Measurements from ENCODE around the gene RASAL2. TPM values are rescaled to one million over a fixed set of nuclear protein-coding genes. Genes with fewer than 3 reads are reported as not detected.
"Not testable (repeated sequence)": the region's sequence is repeated elsewhere in the genome, so short reads cannot be mapped to it uniquely, and the experiment has no call there.

Gene RASAL2
- total RNA-seq, 2 experiments from 2014 or later, result not detected

DNA sequence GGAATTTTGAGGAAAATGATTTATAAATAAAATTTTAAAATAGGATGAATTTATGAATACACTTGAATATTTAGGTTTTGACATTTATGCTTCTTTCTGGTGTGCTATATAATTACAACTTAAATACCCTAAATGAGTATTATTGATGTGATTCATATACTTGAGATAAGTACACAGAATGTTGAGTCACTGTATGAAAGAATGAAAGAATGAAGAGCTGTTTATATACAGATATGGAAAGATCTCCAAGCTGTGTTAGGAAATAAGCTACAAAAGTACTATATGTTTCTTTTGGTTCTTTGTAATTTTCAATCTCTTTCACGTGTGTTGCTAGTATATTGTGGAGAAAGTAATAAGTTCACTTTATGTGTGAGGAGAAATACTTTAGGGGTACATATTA, 147.2 kb downstream of the RASAL2 start:
- H3K4me3 Mint-ChIP-seq, result no peak overlapping the region
- ATAC-seq (no peak), DNase-seq (no peak)
- ChIA-PET CTCF (interaction anchor here (1.0 kb wide), 1 partner anchor 11 kb away, joined by 3 read pairs; no protein-coding TSS in a partner anchor), POLR2A (no interaction called here)
- H3K36me3 Mint-ChIP-seq (ENCODE audit: low read depth), result no peaks in the 10 kb centered on the region
- H3K4me1 Mint-ChIP-seq (ENCODE audit: low read depth), result no peaks in the 10 kb centered on the region
- no peaks in the 10 kb centered on the region for H3K9me3 Mint-ChIP-seq
- intact Hi-C loops (cut with micrococcal nuclease), result no loop called here
- H3K27me3 Mint-ChIP-seq, result no peaks in the 10 kb centered on the region
- H3K27ac Mint-ChIP-seq, result no peak overlapping the region
- no peak for TF ChIP-seq CTCF (IDR thresholded peaks at IDR 0.05)

GRCh38 chr1:178241837-178242236, 147.9 kb downstream of the RASAL2 start:
- TF ChIP-seq CTCF (IDR thresholded peaks at IDR 0.05), result no peak
- H3K4me1 Mint-ChIP-seq (ENCODE audit: low read depth), result no peaks in the 10 kb centered on the region
- H3K9me3 Mint-ChIP-seq, result no peaks in the 10 kb centered on the region
- H3K36me3 Mint-ChIP-seq (ENCODE audit: low read depth), result no peaks in the 10 kb centered on the region
- ChIA-PET POLR2A (no interaction called here), CTCF (interaction anchor here (1.0 kb wide), 1 partner anchor 11 kb away, joined by 3 read pairs; no protein-coding TSS in a partner anchor)
- ATAC-seq (no peak), DNase-seq (no peak)
- H3K27me3 Mint-ChIP-seq, result no peaks in the 10 kb centered on the region
- H3K4me3 Mint-ChIP-seq, result no peak overlapping the region
- intact Hi-C loops (cut with micrococcal nuclease), result no loop called here
- H3K27ac Mint-ChIP-seq, result no peak overlapping the region

DNA sequence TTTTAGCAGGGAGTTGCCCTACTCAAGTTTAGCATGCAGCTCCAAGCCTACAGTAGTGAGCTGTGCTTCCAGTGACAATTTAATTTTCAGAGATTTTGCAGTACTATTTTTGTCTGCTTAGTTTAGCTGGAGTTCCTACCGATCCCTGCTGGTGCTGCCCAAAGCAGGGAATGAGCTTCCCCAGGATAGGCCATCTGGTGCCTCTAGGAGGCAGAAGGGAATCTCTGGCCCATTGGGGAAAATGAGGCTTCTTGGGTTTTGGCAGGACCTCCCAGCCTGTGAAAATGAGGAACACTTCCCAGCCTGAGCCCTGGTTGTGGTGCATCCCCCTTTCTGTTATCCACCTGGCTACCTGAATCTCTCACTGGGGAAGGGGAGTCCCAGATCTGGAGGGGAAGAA, 149.2 kb downstream of the RASAL2 start:
- ChIA-PET CTCF (no interaction called here), POLR2A (no interaction called here)
- no peak for TF ChIP-seq CTCF (IDR thresholded peaks at IDR 0.05)
- peaks cover 8% of the 10 kb centered on the region for H3K9me3 Mint-ChIP-seq
- intact Hi-C loops (cut with micrococcal nuclease), result no loop called here
- H3K36me3 Mint-ChIP-seq (ENCODE audit: low read depth), result no peaks in the 10 kb centered on the region
- no peaks in the 10 kb centered on the region for H3K4me1 Mint-ChIP-seq (ENCODE audit: low read depth)
- no peak overlapping the region for H3K27ac Mint-ChIP-seq
- H3K27me3 Mint-ChIP-seq, result peaks cover 1% of the 10 kb centered on the region
- no peak for DNase-seq
- ATAC-seq, result no peak
- no peak overlapping the region for H3K4me3 Mint-ChIP-seq

GRCh38 chr1:178243890-178244289, 150.0 kb downstream of the RASAL2 start:
- H3K4me1 Mint-ChIP-seq (ENCODE audit: low read depth), result no peaks in the 10 kb centered on the region
- no peaks in the 10 kb centered on the region for H3K36me3 Mint-ChIP-seq (ENCODE audit: low read depth)
- DNase-seq (no peak), ATAC-seq (no peak)
- peaks cover 12% of the 10 kb centered on the region for H3K9me3 Mint-ChIP-seq
- intact Hi-C loops (cut with micrococcal nuclease), result no loop called here
- TF ChIP-seq CTCF (IDR thresholded peaks at IDR 0.05), result no peak
- no peak overlapping the region for H3K27ac Mint-ChIP-seq
- H3K4me3 Mint-ChIP-seq, result no peak overlapping the region
- H3K27me3 Mint-ChIP-seq, result peaks cover 1% of the 10 kb centered on the region
- POLR2A ChIA-PET, result no interaction called here
- CTCF ChIA-PET, result no interaction called here

DNA sequence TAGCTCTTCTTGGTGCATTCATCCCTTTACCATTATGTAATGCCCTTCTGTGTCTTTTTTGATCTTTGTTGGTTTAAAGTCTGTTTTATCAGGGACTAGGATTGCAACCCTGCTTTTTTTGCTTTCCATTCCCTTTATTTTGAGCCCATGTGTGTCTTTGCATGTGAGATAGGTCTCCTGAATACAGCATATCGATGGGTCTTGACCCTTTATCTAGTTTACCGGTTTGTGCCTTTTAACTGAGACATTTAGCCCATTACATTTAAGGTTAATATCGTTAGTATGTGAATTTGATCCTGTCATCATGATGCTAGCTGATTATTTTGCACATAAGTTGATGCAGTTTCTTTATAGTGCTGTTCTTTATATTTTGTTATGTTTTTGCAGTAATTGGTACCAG, 154.4 kb downstream of the RASAL2 start:
- H3K27ac Mint-ChIP-seq; ATAC-seq; H3K4me1 Mint-ChIP-seq (ENCODE audit: low read depth); DNase-seq; intact Hi-C loops (cut with micrococcal nuclease); H3K36me3 Mint-ChIP-seq (ENCODE audit: low read depth); POLR2A ChIA-PET; H3K4me3 Mint-ChIP-seq; H3K27me3 Mint-ChIP-seq; CTCF ChIA-PET: not testable (repeated sequence)
- H3K9me3 Mint-ChIP-seq, result peaks cover 20% of the 10 kb centered on the region

- H3K4me3 Mint-ChIP-seq; DNase-seq; POLR2A ChIA-PET; H3K27ac Mint-ChIP-seq; H3K4me1 Mint-ChIP-seq (ENCODE audit: low read depth); CTCF ChIA-PET; H3K36me3 Mint-ChIP-seq (ENCODE audit: low read depth); H3K27me3 Mint-ChIP-seq; intact Hi-C loops (cut with micrococcal nuclease); ATAC-seq: not testable (repeated sequence)
- H3K9me3 Mint-ChIP-seq, result peaks cover 14% of the 10 kb centered on the region
Observed at GRCh38 chr1:178253581-178253980, 159.7 kb downstream of the RASAL2 start.

Measured in activated CD8-positive, alpha-beta T cell treated with anti-CD3 and anti-CD28 coated beads for 36 hours (primary cell).